GM20431 (cell line): ENCODE results near the gene RORC.

Experiments used
- in situ Hi-C: fragments of 300-500 bp; cut with MseI, MboI; formaldehyde crosslinking; loops from one replicate; pipeline ENCODE4 v1.15.0; 2020; ENCODE audit warnings: low sequenced_read_pairs; ENCODE audit not compliant: unreplicated experiment

RORC gene

GRCh38 chr1:151829352-151830046, 2.1 kb downstream of the RORC start:
- in situ Hi-C loops: no loop called here

- in situ Hi-C loops: no loop called here
Measured at GRCh38 chr1:151828921-151829320, 2.7 kb downstream of the RORC start.

GRCh38 chr1:151827853-151828252, 3.7 kb downstream of the RORC start:
- in situ Hi-C loops: no loop called here

DNA sequence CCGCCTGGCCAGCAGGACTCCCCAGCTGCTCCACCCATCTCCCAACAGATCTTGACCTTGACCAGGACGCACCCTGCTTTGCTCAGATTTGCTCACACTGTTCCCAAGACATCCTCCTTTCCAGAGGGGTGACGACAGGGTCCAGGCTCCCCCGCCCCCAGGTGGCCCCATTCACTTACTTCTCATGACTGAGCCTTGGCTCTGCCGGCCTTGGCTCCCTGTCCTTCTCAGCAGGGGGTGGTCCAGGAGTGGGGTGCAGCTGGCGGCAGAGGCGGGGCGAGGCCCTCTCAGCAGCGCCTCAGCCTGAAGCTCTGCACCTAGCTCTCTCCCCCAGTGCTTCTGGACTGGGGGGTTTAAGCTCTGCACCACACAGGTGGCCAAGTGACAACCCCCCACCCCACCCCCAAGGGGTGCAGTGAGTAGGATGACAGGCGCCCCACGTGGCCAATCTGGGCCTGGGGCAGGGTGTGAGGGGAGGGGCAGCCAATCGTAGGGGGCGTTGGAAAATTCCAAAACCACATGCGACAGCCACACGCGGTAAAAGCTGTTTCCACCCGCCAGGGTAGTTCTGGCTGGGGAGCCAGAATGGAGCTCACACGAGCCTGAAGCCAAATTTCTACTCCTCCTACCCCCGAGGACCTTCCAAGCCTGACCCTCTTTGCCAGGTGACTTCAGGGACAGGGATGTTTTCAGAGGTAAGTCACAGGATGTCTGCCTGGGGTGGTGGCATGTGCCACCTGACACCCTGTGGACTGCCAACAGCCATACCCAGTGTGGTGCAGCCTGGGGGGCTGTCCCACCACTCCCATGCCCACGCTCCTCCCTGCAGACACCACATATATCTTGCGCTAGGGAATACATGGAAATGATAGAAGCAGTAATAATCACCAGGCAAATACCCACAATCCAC, 5.6 kb downstream of the RORC start:
- in situ Hi-C loops: no loop called here

DNA sequence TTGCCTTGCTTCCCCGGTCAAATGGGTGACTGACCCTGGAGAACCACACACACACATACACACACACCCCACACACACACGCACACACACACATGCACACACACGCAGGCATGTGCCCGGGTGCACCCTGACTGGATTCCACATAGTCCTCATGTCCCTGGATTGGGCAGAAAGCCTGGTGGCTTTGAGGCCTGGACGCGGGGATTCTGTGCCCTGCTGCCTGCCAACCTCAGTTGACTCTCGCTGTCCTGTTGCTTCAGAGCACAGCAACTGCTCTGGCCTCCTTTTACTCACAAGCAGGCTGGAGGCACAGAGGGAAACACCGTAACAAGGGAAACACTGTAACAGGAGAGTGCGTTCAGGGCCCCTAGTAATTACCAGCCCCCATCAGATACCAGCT, 6.4 kb downstream of the RORC start:
- in situ Hi-C loops: no loop called here

- in situ Hi-C loops: no loop called here
Measured at GRCh38 chr1:151823175-151823574, 8.4 kb downstream of the RORC start.

DNA sequence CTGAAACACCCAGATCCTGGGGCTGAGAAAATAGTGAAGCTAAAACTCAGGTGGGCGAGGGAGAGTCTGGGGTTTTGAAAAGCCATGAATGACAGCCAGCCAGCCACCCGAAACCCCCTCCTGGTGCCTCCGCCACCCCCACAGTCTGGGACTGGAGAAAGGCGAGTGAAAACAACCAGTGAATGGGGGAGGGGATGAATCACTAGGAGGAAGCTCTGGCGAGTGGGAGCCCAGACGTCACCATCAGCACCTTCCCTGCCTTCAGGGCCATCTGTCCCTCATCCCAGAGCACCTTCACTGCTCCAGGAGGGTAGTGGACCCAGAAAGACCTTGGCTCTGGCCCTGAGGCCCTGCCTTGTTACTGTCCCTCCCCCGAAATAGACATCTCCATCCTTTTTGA, 9.2 kb downstream of the RORC start:
- in situ Hi-C loops: no loop called here

DNA sequence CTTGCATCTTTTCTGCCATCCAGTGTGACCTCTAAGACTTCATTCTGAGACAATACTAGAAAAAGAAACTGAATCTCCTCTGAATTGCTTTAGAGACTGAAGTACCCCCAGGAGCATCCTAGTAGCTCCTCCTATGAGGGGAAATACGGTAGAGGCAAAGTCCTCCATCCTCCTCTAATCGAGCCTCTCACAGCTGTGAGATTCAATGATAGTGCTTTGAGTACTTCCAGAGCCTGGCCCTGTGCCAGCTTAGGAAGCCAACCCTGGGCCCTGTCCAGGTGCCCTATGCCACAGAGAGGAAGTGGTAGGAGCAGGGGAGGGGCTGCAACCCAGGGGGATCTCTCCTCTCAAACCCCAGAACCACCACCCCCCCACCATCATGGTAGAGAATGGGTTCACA, 10.7 kb downstream of the RORC start:
- in situ Hi-C loops: no loop called here

GRCh38 chr1:151819976-151820623, 11.5 kb downstream of the RORC start:
- in situ Hi-C loops: no loop called here

DNA sequence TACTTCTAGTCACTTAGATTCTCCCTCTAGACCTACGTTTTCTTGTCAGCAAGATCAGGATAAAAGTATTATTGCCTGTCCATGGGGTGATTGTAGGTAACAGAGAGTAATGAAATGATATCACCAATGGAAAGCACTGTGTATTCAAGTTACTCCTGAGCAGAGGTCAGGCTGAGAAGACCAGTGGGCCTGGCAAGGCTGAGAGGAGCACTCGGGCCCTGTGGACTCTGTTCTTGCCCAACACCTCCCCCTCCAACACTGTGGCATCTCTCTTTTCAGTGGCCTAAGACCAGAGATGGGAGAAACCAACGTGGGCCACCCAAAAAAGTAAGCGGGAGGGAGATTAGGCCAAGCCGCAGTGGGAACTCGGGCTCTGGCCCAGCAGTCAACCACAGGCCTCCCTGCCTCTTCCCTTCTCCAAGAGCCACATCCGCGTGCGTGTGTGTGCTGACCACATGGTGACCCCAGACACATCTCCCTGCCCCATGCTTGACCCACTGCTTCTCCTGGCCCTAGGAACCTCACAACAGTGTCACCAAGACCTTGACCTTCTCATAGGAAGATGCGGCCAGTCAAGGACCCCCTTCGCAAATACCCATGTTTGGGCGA, 12.3 kb downstream of the RORC start:
- in situ Hi-C loops: no loop called here

DNA sequence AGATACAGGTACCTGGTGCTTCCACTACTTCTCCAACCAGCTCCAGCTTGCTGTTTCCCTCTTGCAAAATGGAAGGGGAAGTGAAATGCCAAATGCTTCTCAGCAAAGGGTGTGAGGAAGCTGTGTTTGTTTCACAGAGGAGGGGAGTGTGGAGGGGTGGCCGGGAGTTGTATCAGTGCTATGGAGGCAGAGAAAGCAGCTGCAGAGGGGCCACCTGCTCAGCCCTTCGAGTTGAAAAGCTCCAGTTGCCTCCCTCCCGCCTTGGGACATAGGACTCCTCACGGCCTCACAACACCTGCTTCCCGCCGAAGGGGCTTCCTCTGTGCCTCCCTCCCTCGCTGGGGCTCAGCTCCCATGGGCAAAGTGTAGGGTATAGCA, 14.3 kb downstream of the RORC start:
- in situ Hi-C loops: no loop called here

GRCh38 chr1:151816548-151817352, 14.9 kb downstream of the RORC start:
- in situ Hi-C loops: no loop called here

DNA sequence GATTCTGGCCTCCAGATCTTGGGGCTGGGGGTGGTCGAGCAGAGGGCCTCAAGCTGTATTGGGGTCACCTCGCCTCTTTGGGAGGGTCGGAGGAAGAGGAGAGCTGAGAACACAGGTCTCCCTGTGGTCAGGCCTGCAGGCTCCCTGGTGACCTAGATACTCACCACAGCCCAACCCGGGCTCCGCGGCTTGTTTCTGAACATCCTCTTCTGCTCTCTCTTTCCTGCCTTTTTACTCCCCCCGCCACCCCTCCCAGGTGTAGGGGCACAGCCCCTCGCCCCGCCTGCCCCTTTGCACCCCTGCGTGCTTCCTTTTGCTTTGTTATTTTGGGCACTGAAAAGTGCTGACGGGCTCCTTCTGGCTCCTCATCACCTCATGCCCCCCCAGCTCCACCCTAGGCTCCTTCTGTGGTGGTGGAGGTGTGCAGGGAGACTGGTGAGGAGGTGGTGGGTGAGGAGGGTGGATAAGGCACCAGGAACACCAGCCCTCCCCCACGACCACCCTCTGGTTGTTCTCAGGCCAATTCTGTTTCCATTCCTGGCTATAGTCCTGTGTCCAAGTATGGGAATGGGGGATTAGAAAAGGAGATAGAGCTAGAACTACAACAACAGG, 15.8 kb downstream of the RORC start:
- in situ Hi-C loops: no loop called here

DNA sequence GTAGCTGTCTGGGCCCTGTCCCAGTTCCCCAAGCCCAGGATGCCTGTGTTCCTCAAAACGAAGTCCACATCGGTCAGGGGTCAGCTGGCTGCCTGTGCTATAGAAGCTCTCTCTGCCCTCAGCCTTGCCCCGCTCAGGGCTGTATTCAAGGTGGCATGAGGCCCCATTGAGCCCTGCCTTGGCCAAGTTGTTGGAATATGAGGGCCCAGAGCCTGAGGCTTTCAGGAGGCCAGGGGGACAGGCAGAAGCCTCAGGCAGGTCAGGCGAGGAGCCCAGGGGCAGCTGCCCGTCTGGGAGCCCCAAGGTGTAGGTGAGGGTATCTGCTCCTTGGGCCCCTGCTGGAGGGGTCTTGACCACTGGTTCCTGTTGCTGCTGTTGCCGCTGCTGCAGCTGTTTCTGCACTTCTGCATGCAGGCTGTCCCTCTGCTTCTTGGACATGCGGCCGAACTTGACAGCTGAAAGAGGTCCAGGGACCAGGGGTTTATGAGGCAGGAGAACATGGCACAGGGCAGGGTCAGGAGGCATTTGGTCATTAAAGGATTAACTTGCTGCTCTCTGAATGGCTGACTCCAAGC, 16.5 kb downstream of the RORC start:
- in situ Hi-C loops: no loop called here

DNA sequence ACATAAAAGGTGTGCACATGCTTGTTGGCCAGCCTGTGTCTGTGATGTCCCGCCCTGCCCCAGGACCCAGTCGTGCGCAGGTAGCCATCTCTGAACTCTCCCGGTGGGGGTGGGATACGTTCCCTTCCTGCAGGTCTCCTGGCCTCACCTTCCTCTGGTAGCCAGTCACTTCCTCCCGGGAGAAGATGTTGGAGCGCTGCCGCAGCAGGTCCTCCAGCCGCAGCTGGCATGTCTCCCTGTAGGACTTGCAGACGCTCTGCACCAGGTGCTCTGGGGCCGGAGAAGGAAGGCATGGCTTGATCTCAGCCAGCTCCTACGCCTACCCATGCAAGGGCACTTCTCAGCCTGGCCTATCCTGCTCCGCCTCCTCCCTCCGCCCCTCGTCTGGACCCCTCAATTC, 17.2 kb downstream of the RORC start:
- in situ Hi-C loops: no loop called here

DNA sequence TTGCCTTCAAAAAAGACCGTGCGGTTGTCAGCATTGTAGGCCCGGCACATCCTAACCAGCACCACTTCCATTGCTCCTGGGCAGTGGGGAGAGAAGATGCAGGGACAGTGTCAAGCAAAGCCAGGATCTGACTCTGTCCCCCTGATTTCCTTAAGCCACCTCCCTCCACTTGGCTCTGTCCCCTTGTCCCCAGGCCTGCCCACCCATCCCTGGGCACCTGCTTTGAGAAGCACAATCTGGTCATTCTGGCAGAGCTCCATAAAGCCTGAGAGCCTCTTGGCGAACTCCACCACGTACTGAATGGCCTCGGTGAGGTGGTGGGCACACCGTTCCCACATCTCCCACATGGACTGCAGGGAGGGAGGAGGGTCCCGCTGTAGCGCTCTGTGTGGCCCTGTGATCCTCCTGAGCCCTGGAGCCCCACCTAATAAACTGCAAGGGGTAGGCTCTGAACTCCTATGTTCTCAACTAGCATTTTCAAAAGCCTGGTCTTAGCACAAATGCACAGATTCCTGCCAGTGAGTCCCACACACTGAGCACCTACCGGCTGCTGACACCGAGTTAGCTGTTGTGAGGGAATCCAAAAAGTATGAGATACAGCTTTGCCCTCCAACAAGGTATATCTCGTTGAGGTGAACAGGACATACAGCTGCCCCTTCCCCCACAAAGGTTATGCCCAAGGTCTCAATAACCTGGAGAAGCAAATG, 18.2 kb downstream of the RORC start:
- in situ Hi-C loops: no loop called here

GRCh38 chr1:151811181-151811580, 20.4 kb downstream of the RORC start:
- in situ Hi-C loops: no loop called here

DNA sequence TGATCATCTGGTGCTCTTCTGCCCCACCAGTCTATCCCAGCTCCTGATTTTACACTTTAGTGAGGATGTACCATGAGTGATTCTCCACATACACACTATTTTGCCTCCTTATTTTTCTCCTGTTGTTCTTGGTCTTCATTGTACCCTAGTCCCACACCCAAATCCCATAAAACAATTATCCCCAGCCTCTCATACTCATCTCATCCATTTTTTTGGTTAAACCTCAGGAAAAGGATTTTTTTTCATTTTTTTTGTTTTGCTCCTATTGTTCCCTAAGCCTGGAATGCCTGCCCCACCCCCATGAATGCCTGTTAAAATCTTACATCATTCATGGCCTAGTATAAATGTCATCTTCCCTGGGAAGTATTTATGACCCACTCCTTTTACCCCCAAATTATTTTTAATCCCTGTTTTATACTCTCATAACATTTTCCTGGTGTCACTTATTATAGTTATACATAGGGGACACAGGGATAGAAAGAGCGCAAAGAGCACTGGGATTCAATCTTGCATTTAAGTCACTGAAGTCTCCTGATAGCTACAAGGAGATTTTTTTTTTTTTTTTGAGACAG, 21.5 kb downstream of the RORC start:
- in situ Hi-C loops: no loop called here
